OCI-LY3 (cell line): Measurements from ENCODE around the gene SRC.

ENCODE experiments used
- EZH2phosphoT487 ChIP-seq: fragments of 200-600 bp; shearing (Covaris generic); IDR thresholded peaks from 2 replicates; pipeline ENCODE4 v1.6.1; 2018; ENCODE audit warnings: antibody characterized with exemption, mixed run types, low read depth
- TF ChIP-seq, protein P1 (sequence below): fragments of 200-600, 300-600 bp; sonication (generic); IDR thresholded peaks from 2 replicates; pipeline ENCODE4 v1.5.1; 2014; ENCODE audit warnings: antibody characterized with exemption, low read length, low read depth

GRCh38 chr20:37347891-37348791 lies 2.2 kb downstream of the SRC start:
- TF ChIP-seq, protein P1, sequence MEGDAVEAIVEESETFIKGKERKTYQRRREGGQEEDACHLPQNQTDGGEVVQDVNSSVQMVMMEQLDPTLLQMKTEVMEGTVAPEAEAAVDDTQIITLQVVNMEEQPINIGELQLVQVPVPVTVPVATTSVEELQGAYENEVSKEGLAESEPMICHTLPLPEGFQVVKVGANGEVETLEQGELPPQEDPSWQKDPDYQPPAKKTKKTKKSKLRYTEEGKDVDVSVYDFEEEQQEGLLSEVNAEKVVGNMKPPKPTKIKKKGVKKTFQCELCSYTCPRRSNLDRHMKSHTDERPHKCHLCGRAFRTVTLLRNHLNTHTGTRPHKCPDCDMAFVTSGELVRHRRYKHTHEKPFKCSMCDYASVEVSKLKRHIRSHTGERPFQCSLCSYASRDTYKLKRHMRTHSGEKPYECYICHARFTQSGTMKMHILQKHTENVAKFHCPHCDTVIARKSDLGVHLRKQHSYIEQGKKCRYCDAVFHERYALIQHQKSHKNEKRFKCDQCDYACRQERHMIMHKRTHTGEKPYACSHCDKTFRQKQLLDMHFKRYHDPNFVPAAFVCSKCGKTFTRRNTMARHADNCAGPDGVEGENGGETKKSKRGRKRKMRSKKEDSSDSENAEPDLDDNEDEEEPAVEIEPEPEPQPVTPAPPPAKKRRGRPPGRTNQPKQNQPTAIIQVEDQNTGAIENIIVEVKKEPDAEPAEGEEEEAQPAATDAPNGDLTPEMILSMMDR: no peak
- no peak for TF ChIP-seq EZH2phosphoT487
